ENCODE data around the gene GRID2. TPM values are rescaled to one million over a fixed set of nuclear protein-coding genes. Genes with fewer than 3 reads are reported as not detected.
"Not testable (repeated sequence)": the region's sequence is repeated elsewhere in the genome, so short reads cannot be mapped to it uniquely, and the experiment has no call there.

Gene GRID2
- total RNA-seq, 1 experiment from 2014 or later: 2.2 TPM

DNA sequence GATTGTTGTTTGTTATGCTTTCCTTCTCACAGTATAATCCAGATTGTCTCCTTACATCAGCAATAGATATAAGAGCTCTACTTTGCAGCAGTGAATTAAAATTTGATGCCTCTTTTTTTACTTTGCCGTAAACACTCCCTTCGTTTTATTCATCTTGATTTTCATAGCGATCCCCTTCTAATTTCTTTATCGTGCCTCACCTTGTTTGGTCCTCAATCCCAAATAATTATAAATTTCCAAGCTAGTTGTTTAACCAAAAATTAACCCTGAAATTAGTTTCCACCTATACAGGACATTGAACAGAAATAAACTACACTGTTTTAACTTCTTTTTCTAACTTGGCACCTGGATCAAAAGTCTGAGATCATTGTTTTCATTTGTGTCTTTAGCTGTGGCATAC, 35.1 kb upstream of the GRID2 start:
- Histone ChIP-seq H3K4me3 (ENCODE audit: low read length) (no peak overlapping the region), H3K36me3 (ENCODE audit: low read depth, low read length) (no peaks in the 10 kb centered on the region), H3K4me1 (ENCODE audit: insufficient read depth, low read length) (no peaks in the 10 kb centered on the region), H3K4me2 (ENCODE audit: low read length) (no peak overlapping the region), H3K27me3 (ENCODE audit: low read length) (no peaks in the 10 kb centered on the region), H3K9ac (ENCODE audit: low read length) (no peak overlapping the region), H3K27ac (ENCODE audit: low read length) (no peak overlapping the region), H3K9me2 (replicated peaks; ENCODE audit: low read length) (no peaks in the 10 kb centered on the region), H3K79me2 (ENCODE audit: low read length) (no peaks in the 10 kb centered on the region), H2AFZ (ENCODE audit: low read length) (no peak overlapping the region), H4K20me1 (ENCODE audit: low read length) (no peaks in the 10 kb centered on the region), H3K9me3 (ENCODE audit: low read length) (no peaks in the 10 kb centered on the region), H3F3A (ENCODE audit: low read length, unreplicated experiment) (no peaks in the 10 kb centered on the region)
- DNase-seq (no peak), ATAC-seq (no peak)
- ChIA-PET POLR2A (ENCODE audit: unreplicated experiment) (no interaction called here), CTCF (no interaction called here)
- intact Hi-C loops (cut with micrococcal nuclease): no loop called here
- BruUV-seq (replicated peaks): no TSS peak
- TF ChIP-seq EZH2 (IDR thresholded peaks at IDR 0.05; ENCODE audit: low read length, unreplicated experiment): no peak
- TF ChIP-seq, protein P1, sequence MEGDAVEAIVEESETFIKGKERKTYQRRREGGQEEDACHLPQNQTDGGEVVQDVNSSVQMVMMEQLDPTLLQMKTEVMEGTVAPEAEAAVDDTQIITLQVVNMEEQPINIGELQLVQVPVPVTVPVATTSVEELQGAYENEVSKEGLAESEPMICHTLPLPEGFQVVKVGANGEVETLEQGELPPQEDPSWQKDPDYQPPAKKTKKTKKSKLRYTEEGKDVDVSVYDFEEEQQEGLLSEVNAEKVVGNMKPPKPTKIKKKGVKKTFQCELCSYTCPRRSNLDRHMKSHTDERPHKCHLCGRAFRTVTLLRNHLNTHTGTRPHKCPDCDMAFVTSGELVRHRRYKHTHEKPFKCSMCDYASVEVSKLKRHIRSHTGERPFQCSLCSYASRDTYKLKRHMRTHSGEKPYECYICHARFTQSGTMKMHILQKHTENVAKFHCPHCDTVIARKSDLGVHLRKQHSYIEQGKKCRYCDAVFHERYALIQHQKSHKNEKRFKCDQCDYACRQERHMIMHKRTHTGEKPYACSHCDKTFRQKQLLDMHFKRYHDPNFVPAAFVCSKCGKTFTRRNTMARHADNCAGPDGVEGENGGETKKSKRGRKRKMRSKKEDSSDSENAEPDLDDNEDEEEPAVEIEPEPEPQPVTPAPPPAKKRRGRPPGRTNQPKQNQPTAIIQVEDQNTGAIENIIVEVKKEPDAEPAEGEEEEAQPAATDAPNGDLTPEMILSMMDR (conservative IDR thresholded peaks at IDR 0.05; ENCODE audit: low read depth, low read length): no peak
- no peak for TF ChIP-seq EZH2phosphoT487 (IDR thresholded peaks at IDR 0.05; ENCODE audit: borderline replicate concordance, low read length)

DNA sequence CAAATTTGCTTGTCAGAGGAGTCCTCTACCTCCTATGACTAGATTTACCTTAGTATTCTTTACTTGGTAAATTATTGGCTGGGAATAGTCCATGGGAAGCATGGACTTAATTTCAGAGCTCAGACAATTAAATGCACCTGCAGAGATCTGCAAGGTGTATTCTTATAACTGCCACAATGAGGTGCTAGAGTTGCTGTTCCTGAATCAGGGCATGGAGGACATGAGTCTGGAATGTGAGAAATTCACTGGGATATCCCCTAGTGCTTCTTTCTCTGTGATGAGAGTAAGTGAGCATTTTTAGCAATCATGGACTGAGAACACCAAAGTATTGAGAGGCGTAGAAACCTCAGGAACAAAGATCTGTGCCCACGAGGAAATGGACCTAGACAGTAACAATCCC, 32.9 kb upstream of the GRID2 start:
- ChIA-PET CTCF (no interaction called here), POLR2A (ENCODE audit: unreplicated experiment) (no interaction called here)
- no peak overlapping the region for H3K27ac ChIP-seq (ENCODE audit: low read length)
- intact Hi-C loops (cut with micrococcal nuclease): no loop called here
- ATAC-seq (no peak), DNase-seq (peak; percentile 4)
- no peak for TF ChIP-seq EZH2 (IDR thresholded peaks at IDR 0.05; ENCODE audit: low read length, unreplicated experiment)
- TF ChIP-seq, protein P1 (conservative IDR thresholded peaks at IDR 0.05; ENCODE audit: low read depth, low read length): peak; percentile 36
- TF ChIP-seq EZH2phosphoT487 (IDR thresholded peaks at IDR 0.05; ENCODE audit: borderline replicate concordance, low read length): no peak
- no peaks in the 10 kb centered on the region for H3K79me2 ChIP-seq (ENCODE audit: low read length)
- no peak overlapping the region for H2AFZ ChIP-seq (ENCODE audit: low read length)
- H3K9ac ChIP-seq (ENCODE audit: low read length): no peak overlapping the region
- BruUV-seq (replicated peaks): no TSS peak
- H3K27me3 ChIP-seq (ENCODE audit: low read length): no peaks in the 10 kb centered on the region
- H3F3A ChIP-seq (ENCODE audit: low read length, unreplicated experiment): no peaks in the 10 kb centered on the region
- no peaks in the 10 kb centered on the region for H3K4me1 ChIP-seq (ENCODE audit: insufficient read depth, low read length)
- no peak overlapping the region for H3K4me2 ChIP-seq (ENCODE audit: low read length)
- no peaks in the 10 kb centered on the region for H4K20me1 ChIP-seq (ENCODE audit: low read length)
- H3K4me3 ChIP-seq (ENCODE audit: low read length): no peak overlapping the region
- H3K9me2 ChIP-seq (replicated peaks; ENCODE audit: low read length): no peaks in the 10 kb centered on the region
- no peaks in the 10 kb centered on the region for H3K36me3 ChIP-seq (ENCODE audit: low read depth, low read length)
- H3K9me3 ChIP-seq (ENCODE audit: low read length): no peaks in the 10 kb centered on the region

DNA sequence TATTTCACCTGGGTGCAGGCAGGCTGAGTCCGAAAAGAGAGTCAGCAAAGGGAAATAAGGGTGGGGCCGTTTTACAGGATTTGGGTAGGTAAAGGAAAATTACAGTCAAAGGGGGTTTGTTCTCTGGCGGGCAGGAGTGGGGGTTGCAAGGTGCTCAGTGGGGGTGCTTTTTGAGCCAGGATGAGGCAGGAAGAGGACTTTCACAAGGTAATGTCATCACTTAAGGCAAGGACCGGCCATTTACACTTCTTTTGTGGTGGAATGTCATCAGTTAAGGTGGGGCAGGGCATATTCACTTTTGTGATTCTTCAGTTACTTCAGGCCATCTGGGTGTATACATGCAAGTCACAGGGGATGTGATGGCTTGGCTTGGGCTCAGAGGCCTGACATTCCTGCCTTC, 32.2 kb upstream of the GRID2 start:
- H3K9me3 ChIP-seq (ENCODE audit: low read length); H3K9ac ChIP-seq (ENCODE audit: low read length); CTCF ChIA-PET; H3K36me3 ChIP-seq (ENCODE audit: low read depth, low read length); BruUV-seq (replicated peaks); intact Hi-C loops (cut with micrococcal nuclease); H3K4me1 ChIP-seq (ENCODE audit: insufficient read depth, low read length); POLR2A ChIA-PET (ENCODE audit: unreplicated experiment); DNase-seq; H3K4me2 ChIP-seq (ENCODE audit: low read length); H3F3A ChIP-seq (ENCODE audit: low read length, unreplicated experiment); H3K27me3 ChIP-seq (ENCODE audit: low read length); H3K79me2 ChIP-seq (ENCODE audit: low read length); H4K20me1 ChIP-seq (ENCODE audit: low read length); H2AFZ ChIP-seq (ENCODE audit: low read length); H3K4me3 ChIP-seq (ENCODE audit: low read length); H3K27ac ChIP-seq (ENCODE audit: low read length); H3K9me2 ChIP-seq (replicated peaks; ENCODE audit: low read length); ATAC-seq: not testable (repeated sequence)

DNA sequence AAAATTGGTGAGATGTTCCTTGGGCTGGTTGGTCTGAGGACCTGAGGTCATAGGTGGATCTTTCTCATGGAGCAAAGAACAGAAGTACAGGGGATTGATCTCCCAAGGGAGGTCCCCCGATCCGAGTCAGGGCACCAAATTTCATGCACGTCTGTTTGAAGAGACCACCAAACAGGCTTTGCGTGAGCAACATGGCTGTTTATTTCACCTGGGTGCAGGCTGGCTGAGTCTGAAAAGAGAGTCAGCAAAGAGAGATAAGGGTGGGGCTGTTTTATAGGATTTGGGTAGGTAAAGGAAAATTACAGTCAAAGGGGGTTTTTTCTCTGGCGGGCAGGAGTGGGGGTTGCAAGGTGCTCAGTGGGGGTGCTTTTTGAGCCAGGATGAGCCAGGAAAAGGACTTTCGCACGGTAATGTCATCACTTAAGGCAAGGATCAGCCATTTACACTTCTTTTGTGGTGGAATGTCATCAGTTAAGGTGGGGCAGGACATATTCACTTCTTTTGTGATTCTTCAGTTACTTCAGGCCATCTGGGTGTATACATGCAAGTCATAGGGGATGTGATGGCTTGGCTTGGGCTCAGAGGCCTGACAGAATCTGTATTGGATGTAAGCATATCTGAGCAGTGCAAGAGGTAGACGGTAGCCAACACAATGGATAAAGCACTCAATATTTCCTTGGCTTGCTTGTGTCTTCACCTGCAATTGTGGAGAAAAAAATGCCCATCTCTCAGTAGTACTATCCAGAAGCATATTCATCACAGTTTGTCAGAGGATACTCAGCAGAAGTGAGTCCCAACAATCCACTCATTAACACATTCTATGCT, 26.5 kb upstream of the GRID2 start:
- DNase-seq; POLR2A ChIA-PET (ENCODE audit: unreplicated experiment); H3F3A ChIP-seq (ENCODE audit: low read length, unreplicated experiment); H3K4me1 ChIP-seq (ENCODE audit: insufficient read depth, low read length); H4K20me1 ChIP-seq (ENCODE audit: low read length); H3K9me2 ChIP-seq (replicated peaks; ENCODE audit: low read length); H3K79me2 ChIP-seq (ENCODE audit: low read length); H3K9me3 ChIP-seq (ENCODE audit: low read length); ATAC-seq; intact Hi-C loops (cut with micrococcal nuclease); CTCF ChIA-PET; BruUV-seq (replicated peaks); H3K4me2 ChIP-seq (ENCODE audit: low read length); H3K27ac ChIP-seq (ENCODE audit: low read length); H2AFZ ChIP-seq (ENCODE audit: low read length); H3K9ac ChIP-seq (ENCODE audit: low read length); H3K4me3 ChIP-seq (ENCODE audit: low read length); H3K36me3 ChIP-seq (ENCODE audit: low read depth, low read length); H3K27me3 ChIP-seq (ENCODE audit: low read length): not testable (repeated sequence)
